DND-41 (cell line): ENCODE results near the gene GFY.
A peak's percentile ranks its signal among the peaks of the same experiment; 100 is the strongest.
"Not testable (repeated sequence)": the region's sequence is repeated elsewhere in the genome, so short reads cannot be mapped to it uniquely, and the experiment has no call there.

Experiments used
- ATAC-seq: fragments of 200-7000 bp; cut with Tn5 transposase; 3 replicates; pipeline ENCODE4 v1.9.1; 2021; ENCODE audit warnings: low read depth; ENCODE audit not compliant: insufficient read depth
- DNase-seq: peaks from one replicate; pipeline ENCODE4 v3.0.0-alpha.2; 2020
- H2AFZ ChIP-seq: 2 replicates; pipeline ENCODE4 v1.6.0; 2012; ENCODE audit warnings: low read depth, low read length
- H3K27ac ChIP-seq: 2 replicates; pipeline ENCODE4 v1.5.1; 2012; ENCODE audit warnings: low read length, inconsistent platforms
- H3K27me3 ChIP-seq: fragments of 200-600 bp; sonication (generic); 2 replicates; pipeline ENCODE4 v1.6.0; 2012; ENCODE audit warnings: low read length, mild to moderate bottlenecking, inconsistent platforms; ENCODE audit not compliant: insufficient read depth, poor library complexity
- H3K36me3 ChIP-seq: 2 replicates; pipeline ENCODE4 v1.5.1; 2012; ENCODE audit warnings: low read length, inconsistent platforms; ENCODE audit not compliant: insufficient read depth
- H3K4me1 ChIP-seq: 2 replicates; pipeline ENCODE4 v1.5.1; 2012; ENCODE audit warnings: mild to moderate bottlenecking, low read length; ENCODE audit not compliant: insufficient read depth
- H3K4me2 ChIP-seq: 2 replicates; pipeline ENCODE4 v1.6.0; 2012; ENCODE audit warnings: mild to moderate bottlenecking, moderate library complexity, low read length, inconsistent platforms; ENCODE audit not compliant: insufficient read depth
- H3K4me3 ChIP-seq, 2 experiments: fragments of 200-600 bp in 1 of 2; shearing (Covaris generic) in 1 of 2; 2 replicates each; pipeline ENCODE4 v1.5.1; 2012 to 2016; ENCODE audit warnings: inconsistent platforms in 2 of 2, low read length in 2 of 2, mild to moderate bottlenecking in 2 of 2, low read depth in 1 of 2, moderate library complexity in 1 of 2
- H3K79me2 ChIP-seq: 2 replicates; pipeline ENCODE4 v1.6.0; 2012; ENCODE audit warnings: low read length, inconsistent platforms; ENCODE audit not compliant: insufficient read depth
- H3K9ac ChIP-seq: 2 replicates; pipeline ENCODE4 v1.6.0; 2012; ENCODE audit warnings: low read depth, mild to moderate bottlenecking, inconsistent platforms, low read length, moderate library complexity
- H3K9me3 ChIP-seq: 2 replicates; pipeline ENCODE4 v1.5.1; 2012; ENCODE audit warnings: low read length, moderate library complexity, mild to moderate bottlenecking, inconsistent platforms; ENCODE audit not compliant: insufficient read depth, severe bottlenecking
- H4K20me1 ChIP-seq: 2 replicates; pipeline ENCODE4 v1.6.0; 2012; ENCODE audit warnings: low read length; ENCODE audit not compliant: insufficient read depth
- EZH2 ChIP-seq: IDR thresholded peaks from 3 replicates; pipeline ENCODE4 v1.6.1; 2012; ENCODE audit warnings: borderline replicate concordance, low read depth, mild to moderate bottlenecking, moderate library complexity, low read length, inconsistent platforms; ENCODE audit not compliant: severe bottlenecking
- TF ChIP-seq, protein P1 (sequence below): IDR thresholded peaks from 2 replicates; pipeline ENCODE4 v1.5.1; 2012; ENCODE audit warnings: borderline replicate concordance, low read length, moderate library complexity, mild to moderate bottlenecking; ENCODE audit not compliant: poor library complexity, severe bottlenecking; ENCODE audit errors: extremely low read depth

The GFY gene

GRCh38 chr19:49442771-49443365 lies 17.7 kb downstream of the GFY start:
- Histone ChIP-seq H3K4me1 (peaks cover 16% of the 10 kb centered on the region), H4K20me1 (peaks cover 14% of the 10 kb centered on the region), H3K9ac (peak overlapping the region; percentile 53), H3K9me3 (no peaks in the 10 kb centered on the region), H3K36me3 (peaks cover 14% of the 10 kb centered on the region), H3K4me3 (peak overlapping the region; percentile 10 to 69; a peak in 2 of 4 replicates), H3K27ac (peak overlapping the region; percentile 78), H3K27me3 (peaks cover 22% of the 10 kb centered on the region), H3K4me2 (peak overlapping the region; percentile 92), H2AFZ (peak overlapping the region; percentile 89), H3K79me2 (no peaks in the 10 kb centered on the region)
- no peak for ATAC-seq
- TF ChIP-seq EZH2: no peak
- TF ChIP-seq, protein P1, sequence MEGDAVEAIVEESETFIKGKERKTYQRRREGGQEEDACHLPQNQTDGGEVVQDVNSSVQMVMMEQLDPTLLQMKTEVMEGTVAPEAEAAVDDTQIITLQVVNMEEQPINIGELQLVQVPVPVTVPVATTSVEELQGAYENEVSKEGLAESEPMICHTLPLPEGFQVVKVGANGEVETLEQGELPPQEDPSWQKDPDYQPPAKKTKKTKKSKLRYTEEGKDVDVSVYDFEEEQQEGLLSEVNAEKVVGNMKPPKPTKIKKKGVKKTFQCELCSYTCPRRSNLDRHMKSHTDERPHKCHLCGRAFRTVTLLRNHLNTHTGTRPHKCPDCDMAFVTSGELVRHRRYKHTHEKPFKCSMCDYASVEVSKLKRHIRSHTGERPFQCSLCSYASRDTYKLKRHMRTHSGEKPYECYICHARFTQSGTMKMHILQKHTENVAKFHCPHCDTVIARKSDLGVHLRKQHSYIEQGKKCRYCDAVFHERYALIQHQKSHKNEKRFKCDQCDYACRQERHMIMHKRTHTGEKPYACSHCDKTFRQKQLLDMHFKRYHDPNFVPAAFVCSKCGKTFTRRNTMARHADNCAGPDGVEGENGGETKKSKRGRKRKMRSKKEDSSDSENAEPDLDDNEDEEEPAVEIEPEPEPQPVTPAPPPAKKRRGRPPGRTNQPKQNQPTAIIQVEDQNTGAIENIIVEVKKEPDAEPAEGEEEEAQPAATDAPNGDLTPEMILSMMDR: no peak
- DNase-seq: peak; percentile 37

GRCh38 chr19:49443366-49444099 lies 18.3 kb downstream of the GFY start:
- TF ChIP-seq, protein P1: peak; percentile 82
- TF ChIP-seq EZH2: no peak
- Histone ChIP-seq H3K9me3 (no peaks in the 10 kb centered on the region), H3K27me3 (peaks cover 18% of the 10 kb centered on the region), H4K20me1 (peaks cover 17% of the 10 kb centered on the region), H3K36me3 (peaks cover 21% of the 10 kb centered on the region), H2AFZ (peak overlapping the region; percentile 89), H3K9ac (peak overlapping the region; percentile 53), H3K4me1 (peaks cover 16% of the 10 kb centered on the region), H3K4me3 (peak overlapping the region; percentile 10 to 69; a peak in 2 of 4 replicates), H3K4me2 (peak overlapping the region; percentile 92), H3K79me2 (no peaks in the 10 kb centered on the region), H3K27ac (peak overlapping the region; percentile 78)
- ATAC-seq (peak; percentile 94), DNase-seq (peak; percentile 94)

- Histone ChIP-seq H3K36me3 (peaks cover 27% of the 10 kb centered on the region), H3K4me1 (peaks cover 18% of the 10 kb centered on the region), H3K4me2 (peak overlapping the region; percentile 92), H4K20me1 (peaks cover 19% of the 10 kb centered on the region), H2AFZ (peak overlapping the region; percentile 89), H3K27ac (peak overlapping the region; percentile 38; the same call in 1 of the 2 replicates), H3K27me3 (peaks cover 11% of the 10 kb centered on the region), H3K4me3 (peak overlapping the region in 1 of 2 experiments; percentile 69; a peak in 2 of 4 replicates)
- not testable (repeated sequence) for DNase-seq, H3K79me2 ChIP-seq, H3K9ac ChIP-seq, H3K9me3 ChIP-seq, ATAC-seq
Observed at GRCh38 chr19:49444100-49444700, 19.0 kb downstream of the GFY start.

GRCh38 chr19:49445997-49446396 lies 20.8 kb downstream of the GFY start:
- DNase-seq (no peak), ATAC-seq (no peak)
- Histone ChIP-seq H3K27me3 (peaks cover 6% of the 10 kb centered on the region), H3K4me2 (no peak overlapping the region), H3K4me3 (no peak overlapping the region), H3K9me3 (no peaks in the 10 kb centered on the region), H2AFZ (no peak overlapping the region), H3K9ac (no peak overlapping the region), H4K20me1 (peaks cover 22% of the 10 kb centered on the region; the same call in 1 of the 2 replicates), H3K4me1 (peaks cover 31% of the 10 kb centered on the region), H3K79me2 (peaks cover 20% of the 10 kb centered on the region), H3K36me3 (peaks cover 41% of the 10 kb centered on the region), H3K27ac (no peak overlapping the region)
- TF ChIP-seq, protein P1: no peak
- no peak for TF ChIP-seq EZH2
